ENCODE data around the gene RBPMS2. TPM values are rescaled to one million over a fixed set of nuclear protein-coding genes. Genes with fewer than 3 reads are reported as not detected.

The RBPMS2 gene
- total RNA-seq, 4 donors from 2014 or later = 27.2 to 64.1 (median 45.4) TPM

GRCh38 chr15:64783796-64784195, 8.4 kb upstream of the RBPMS2 start:
- intact Hi-C loops (cut with DNase I) = no loop called here
- Histone ChIP-seq H3K27ac (replicated peaks in 1 of 4) (no peak overlapping the region), H3K4me3 (no peak overlapping the region), H3K36me3 (no peaks in the 10 kb centered on the region), H3K9me3 (no peaks in the 10 kb centered on the region), H3K27me3 (no peaks in the 10 kb centered on the region), H3K4me1 (peaks cover 0 to 5% (median 3%) of the 10 kb centered on the region in 4 donors)
- DNase-seq (ENCODE audit: extremely low spot score) = no peak
- TF ChIP-seq POLR2AphosphoS5 (IDR thresholded peaks at IDR 0.05) (no peak), POLR2A (IDR thresholded peaks at IDR 0.05; ENCODE audit: low read depth) (no peak), EP300 (IDR thresholded peaks at IDR 0.05) (no peak), CTCF (IDR thresholded peaks at IDR 0.05) (no peak)
- WGBS = 98% methylated on average over 4 of the region's 4 CpGs

- no peaks in the 10 kb centered on the region for H3K36me3 ChIP-seq
- no peaks in the 10 kb centered on the region for H3K27me3 ChIP-seq
- H3K4me1 ChIP-seq = peaks cover 4 to 7% (median 6%) of the 10 kb centered on the region in 4 donors
- 72% methylated on average over 5 of the region's 5 CpGs for WGBS
- H3K9me3 ChIP-seq = no peaks in the 10 kb centered on the region
- no peak for DNase-seq (ENCODE audit: extremely low spot score)
- H3K27ac ChIP-seq (replicated peaks in 1 of 4) = no peak overlapping the region
- H3K4me3 ChIP-seq = no peak overlapping the region
- no peak for TF ChIP-seq POLR2A (IDR thresholded peaks at IDR 0.05; ENCODE audit: low read depth)
- TF ChIP-seq POLR2AphosphoS5 (IDR thresholded peaks at IDR 0.05) = no peak
- no peak for TF ChIP-seq EP300 (IDR thresholded peaks at IDR 0.05)
- no peak for TF ChIP-seq CTCF (IDR thresholded peaks at IDR 0.05)
- intact Hi-C loops (cut with DNase I) = no loop called here
Observed at GRCh38 chr15:64782751-64783150, 7.4 kb upstream of the RBPMS2 start.

- TF ChIP-seq EP300 (IDR thresholded peaks at IDR 0.05) (no peak), CTCF (IDR thresholded peaks at IDR 0.05) (no peak), POLR2A (IDR thresholded peaks at IDR 0.05; ENCODE audit: low read depth) (no peak), POLR2AphosphoS5 (IDR thresholded peaks at IDR 0.05) (no peak)
- 82% methylated on average over 6 of the region's 6 CpGs for WGBS
- DNase-seq (ENCODE audit: extremely low spot score) = no peak
- no peaks in the 10 kb centered on the region for H3K9me3 ChIP-seq
- H3K36me3 ChIP-seq = no peaks in the 10 kb centered on the region
- intact Hi-C loops (cut with DNase I) = no loop called here
- H3K27me3 ChIP-seq = no peaks in the 10 kb centered on the region
- H3K27ac ChIP-seq (replicated peaks in 1 of 4) = no peak overlapping the region
- no peak overlapping the region for H3K4me3 ChIP-seq
- H3K4me1 ChIP-seq = peaks cover 10 to 21% (median 20%) of the 10 kb centered on the region in 4 donors
Observed at GRCh38 chr15:64781299-64781698, 5.9 kb upstream of the RBPMS2 start.

DNA sequence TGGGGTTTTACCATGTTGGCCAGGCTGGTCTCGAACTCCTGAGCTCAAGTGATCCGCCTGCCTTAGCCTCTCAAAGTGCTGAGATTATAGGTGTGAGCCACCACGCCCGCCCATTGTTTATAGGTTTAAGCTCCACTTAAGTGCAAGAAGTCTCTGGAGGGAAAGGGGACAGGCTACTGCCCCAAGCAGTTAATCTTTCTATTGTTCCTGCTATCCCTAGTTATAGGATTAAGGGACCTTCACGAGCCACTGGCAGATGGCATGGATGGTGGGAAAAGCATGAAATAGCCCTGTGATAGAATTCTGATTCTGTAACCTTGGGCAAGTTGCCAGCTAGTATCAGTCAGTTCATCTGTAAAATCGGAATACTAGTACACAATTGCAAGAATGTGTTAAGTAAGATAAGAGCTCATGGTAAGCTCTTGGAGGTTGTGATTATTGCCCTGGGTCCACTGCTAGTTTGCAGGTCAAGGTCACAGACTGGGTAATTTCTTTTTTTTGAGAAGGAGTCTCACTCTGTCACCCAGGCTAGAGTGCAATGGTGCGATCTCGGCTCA, 5.3 kb upstream of the RBPMS2 start:
- TF ChIP-seq EP300 (IDR thresholded peaks at IDR 0.05) (no peak), CTCF (IDR thresholded peaks at IDR 0.05) (no peak), POLR2A (IDR thresholded peaks at IDR 0.05; ENCODE audit: low read depth) (no peak), POLR2AphosphoS5 (IDR thresholded peaks at IDR 0.05) (no peak)
- Histone ChIP-seq H3K27ac (replicated peaks in 1 of 4) (no peak overlapping the region), H3K4me3 (no peak overlapping the region), H3K27me3 (no peaks in the 10 kb centered on the region), H3K36me3 (no peaks in the 10 kb centered on the region), H3K9me3 (no peaks in the 10 kb centered on the region), H3K4me1 (peaks cover 10 to 27% (median 24%) of the 10 kb centered on the region in 4 donors)
- intact Hi-C loops (cut with DNase I) = no loop called here
- WGBS = 86% methylated on average over 8 of the region's 8 CpGs
- no peak for DNase-seq (ENCODE audit: extremely low spot score)

DNA sequence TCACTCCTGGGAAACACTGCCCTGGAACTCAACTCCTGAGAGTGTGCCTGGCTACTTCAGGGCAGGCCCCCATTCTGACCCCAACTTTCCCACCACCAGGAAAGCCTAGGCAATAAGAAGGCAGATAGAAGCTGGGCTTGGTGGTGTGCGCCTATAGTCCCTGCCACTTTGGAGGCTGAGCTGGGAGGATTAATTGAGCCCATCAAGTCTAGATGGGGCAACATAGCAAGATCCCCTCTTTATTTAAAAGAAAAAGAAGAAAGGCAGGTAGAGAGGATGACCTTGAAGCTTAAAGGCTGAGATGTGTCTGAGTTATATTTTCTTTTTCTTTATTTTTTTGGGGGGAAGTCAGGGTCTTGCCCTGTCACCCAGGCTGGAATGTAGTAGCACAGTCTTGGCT, 4.2 kb upstream of the RBPMS2 start:
- WGBS = 100% methylated on average over 1 of the region's 1 CpG
- Histone ChIP-seq H3K36me3 (no peaks in the 10 kb centered on the region), H3K4me3 (no peak overlapping the region), H3K27ac (replicated peaks in 1 of 4) (no peak overlapping the region), H3K4me1 (peaks cover 10 to 31% (median 25%) of the 10 kb centered on the region in 4 donors), H3K9me3 (no peaks in the 10 kb centered on the region), H3K27me3 (no peaks in the 10 kb centered on the region)
- intact Hi-C loops (cut with DNase I) = no loop called here
- no peak for TF ChIP-seq CTCF (IDR thresholded peaks at IDR 0.05)
- no peak for DNase-seq (ENCODE audit: extremely low spot score)

Measured in esophagus muscularis mucosa (tissue), 4 donors.